ENCODE results near the gene SLC9A5.
A peak's percentile ranks its signal among the peaks of the same experiment; 100 is the strongest.

SLC9A5 gene, protein sequence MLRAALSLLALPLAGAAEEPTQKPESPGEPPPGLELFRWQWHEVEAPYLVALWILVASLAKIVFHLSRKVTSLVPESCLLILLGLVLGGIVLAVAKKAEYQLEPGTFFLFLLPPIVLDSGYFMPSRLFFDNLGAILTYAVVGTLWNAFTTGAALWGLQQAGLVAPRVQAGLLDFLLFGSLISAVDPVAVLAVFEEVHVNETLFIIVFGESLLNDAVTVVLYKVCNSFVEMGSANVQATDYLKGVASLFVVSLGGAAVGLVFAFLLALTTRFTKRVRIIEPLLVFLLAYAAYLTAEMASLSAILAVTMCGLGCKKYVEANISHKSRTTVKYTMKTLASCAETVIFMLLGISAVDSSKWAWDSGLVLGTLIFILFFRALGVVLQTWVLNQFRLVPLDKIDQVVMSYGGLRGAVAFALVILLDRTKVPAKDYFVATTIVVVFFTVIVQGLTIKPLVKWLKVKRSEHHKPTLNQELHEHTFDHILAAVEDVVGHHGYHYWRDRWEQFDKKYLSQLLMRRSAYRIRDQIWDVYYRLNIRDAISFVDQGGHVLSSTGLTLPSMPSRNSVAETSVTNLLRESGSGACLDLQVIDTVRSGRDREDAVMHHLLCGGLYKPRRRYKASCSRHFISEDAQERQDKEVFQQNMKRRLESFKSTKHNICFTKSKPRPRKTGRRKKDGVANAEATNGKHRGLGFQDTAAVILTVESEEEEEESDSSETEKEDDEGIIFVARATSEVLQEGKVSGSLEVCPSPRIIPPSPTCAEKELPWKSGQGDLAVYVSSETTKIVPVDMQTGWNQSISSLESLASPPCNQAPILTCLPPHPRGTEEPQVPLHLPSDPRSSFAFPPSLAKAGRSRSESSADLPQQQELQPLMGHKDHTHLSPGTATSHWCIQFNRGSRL

DNA sequence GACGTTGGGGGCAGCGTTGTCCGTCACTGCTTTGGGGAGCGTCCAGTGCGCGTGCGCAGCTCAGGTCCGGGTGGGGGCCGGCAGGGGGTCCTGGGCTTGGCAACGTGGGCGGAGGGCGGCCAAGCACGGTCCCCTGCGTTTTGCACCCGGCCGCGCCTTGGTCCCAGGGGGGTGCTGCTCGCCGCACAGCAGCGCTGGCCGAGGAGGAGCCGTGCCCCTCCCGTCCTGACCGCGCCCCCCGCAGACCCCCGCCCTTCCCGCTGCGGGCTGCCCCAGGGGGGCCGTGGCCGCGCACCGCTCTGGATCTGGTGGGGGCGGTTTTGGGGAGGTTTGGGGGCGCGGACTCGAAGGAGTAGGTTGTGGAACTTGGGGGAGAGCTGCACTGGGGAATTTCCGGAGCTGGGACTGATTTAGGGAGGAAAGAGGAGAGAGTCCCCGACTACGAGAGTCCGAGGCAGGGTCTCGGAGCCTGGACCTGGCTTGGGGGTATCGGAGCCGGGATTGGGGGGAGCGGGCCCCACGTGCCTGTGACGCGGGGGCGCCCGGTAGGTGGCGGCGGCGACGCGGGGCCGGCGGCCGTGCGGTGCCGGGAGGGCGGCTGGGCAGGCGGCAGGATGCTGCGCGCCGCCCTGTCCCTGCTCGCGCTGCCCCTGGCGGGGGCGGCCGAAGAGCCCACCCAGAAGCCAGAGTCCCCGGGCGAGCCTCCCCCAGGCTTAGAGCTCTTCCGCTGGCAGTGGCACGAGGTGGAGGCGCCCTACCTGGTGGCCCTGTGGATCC is at the start of gene SLC9A5:
TSS of gene SLC9A5 (plus strand) at position 579 of the 777 bp plus-strand sequence. CDS start at position 615, 36 bp downstream.
- no peak for DNase-seq (ENCODE audit: low read depth, low spot score)
- CTCF ChIA-PET: interaction anchor here (0.8 to 6.1 kb wide), 10 partner anchors 10 to 217 kb away, joined by 3 to 48 read pairs (median 4); partner anchors contain the start of gene TMEM208
- POLR2A ChIA-PET: interaction anchor here (0.7 to 2.6 kb wide), 7 partner anchors 10 to 64 kb away, joined by 3 to 12 read pairs (median 5); partner anchors contain the start of gene TMEM208
- TF ChIP-seq, protein P1, sequence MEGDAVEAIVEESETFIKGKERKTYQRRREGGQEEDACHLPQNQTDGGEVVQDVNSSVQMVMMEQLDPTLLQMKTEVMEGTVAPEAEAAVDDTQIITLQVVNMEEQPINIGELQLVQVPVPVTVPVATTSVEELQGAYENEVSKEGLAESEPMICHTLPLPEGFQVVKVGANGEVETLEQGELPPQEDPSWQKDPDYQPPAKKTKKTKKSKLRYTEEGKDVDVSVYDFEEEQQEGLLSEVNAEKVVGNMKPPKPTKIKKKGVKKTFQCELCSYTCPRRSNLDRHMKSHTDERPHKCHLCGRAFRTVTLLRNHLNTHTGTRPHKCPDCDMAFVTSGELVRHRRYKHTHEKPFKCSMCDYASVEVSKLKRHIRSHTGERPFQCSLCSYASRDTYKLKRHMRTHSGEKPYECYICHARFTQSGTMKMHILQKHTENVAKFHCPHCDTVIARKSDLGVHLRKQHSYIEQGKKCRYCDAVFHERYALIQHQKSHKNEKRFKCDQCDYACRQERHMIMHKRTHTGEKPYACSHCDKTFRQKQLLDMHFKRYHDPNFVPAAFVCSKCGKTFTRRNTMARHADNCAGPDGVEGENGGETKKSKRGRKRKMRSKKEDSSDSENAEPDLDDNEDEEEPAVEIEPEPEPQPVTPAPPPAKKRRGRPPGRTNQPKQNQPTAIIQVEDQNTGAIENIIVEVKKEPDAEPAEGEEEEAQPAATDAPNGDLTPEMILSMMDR (IDR thresholded peaks at IDR 0.05; ENCODE audit: insufficient read depth, low read length, missing control alignments): peak; percentile 13
- H3K4me3 ChIP-seq (ENCODE audit: low read depth, low read length): peak within 1 kb of the TSS; percentile 66

- ChIA-PET POLR2A (interaction anchor here (0.6 to 1.3 kb wide), 2 partner anchors 9 to 45 kb away, joined by 3 read pairs; no protein-coding TSS in a partner anchor), CTCF (interaction anchor here (1.5 to 9.3 kb wide), 5 partner anchors 12 to 43 kb away, joined by 3 to 83 read pairs (median 4); no protein-coding TSS in a partner anchor)
- no peak for DNase-seq (ENCODE audit: low read depth, low spot score)
- TF ChIP-seq, protein P1 (IDR thresholded peaks at IDR 0.05; ENCODE audit: insufficient read depth, low read length, missing control alignments): peak; percentile 51
- H3K4me3 ChIP-seq (ENCODE audit: low read depth, low read length): no peak within 1 kb of the TSS
Measured at GRCh38 chr16:67199011-67199807, 49.6 kb upstream of the SLC9A5 start, which contains the start of gene ELMO3. ELMO3 (plus strand) TSS chr16:67199131; CDS start chr16:67199327, 196 bp downstream.

DNA sequence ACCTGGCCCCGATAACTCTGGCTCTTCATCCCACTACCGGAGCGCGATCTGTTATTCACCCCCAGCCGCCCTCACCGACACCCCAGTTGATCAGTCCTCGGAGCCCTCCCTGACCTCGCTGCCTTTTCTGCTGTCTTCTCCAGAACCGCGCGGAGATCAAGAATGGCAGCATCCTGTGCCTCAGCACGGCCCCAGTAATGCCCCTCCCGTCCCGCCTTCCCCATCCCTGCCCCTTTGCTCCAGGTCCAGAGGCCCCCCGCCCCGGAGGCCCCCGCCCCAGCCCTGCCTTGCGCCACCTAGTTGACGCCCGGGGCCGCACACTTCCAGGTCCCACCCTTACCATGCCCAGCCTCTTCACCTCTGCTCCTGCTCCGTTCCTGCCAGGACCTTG is 49.0 kb upstream of the SLC9A5 start:
- ChIA-PET POLR2A (interaction anchor here (0.6 to 0.7 kb wide), 2 partner anchors 8 to 188 kb away, joined by 3 read pairs; no protein-coding TSS in a partner anchor), CTCF (interaction anchor here (1.5 to 9.3 kb wide), 2 partner anchors 11 to 12 kb away, joined by 4 to 83 read pairs; no protein-coding TSS in a partner anchor)
- H3K4me3 ChIP-seq (ENCODE audit: low read depth, low read length): no peak overlapping the region
- TF ChIP-seq, protein P1 (IDR thresholded peaks at IDR 0.05; ENCODE audit: insufficient read depth, low read length, missing control alignments): no peak
- DNase-seq (ENCODE audit: low read depth, low spot score): no peak

DNA sequence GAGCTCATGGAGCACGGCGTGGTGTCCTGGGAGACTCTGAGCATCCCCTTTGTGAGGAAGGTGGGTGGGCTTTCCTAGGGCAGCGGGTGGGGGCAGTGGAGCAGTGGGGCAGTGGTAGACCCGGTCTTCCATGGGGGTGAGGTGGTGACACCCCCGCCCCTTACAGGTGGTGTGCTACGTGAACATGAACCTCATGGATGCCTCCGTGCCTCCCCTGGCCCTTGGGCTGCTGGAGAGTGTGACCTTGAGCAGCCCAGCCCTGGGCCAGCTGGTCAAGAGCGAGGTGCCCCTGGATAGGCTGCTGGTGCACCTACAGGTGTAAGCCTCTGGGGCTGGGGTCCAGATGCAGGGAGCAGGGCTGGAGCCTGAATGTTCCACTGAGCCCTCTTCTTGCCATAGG is 48.3 kb upstream of the SLC9A5 start:
- POLR2A ChIA-PET: interaction anchor here (0.7 kb wide), 1 partner anchor 189 kb away, joined by 3 read pairs; no protein-coding TSS in a partner anchor
- H3K4me3 ChIP-seq (ENCODE audit: low read depth, low read length): no peak overlapping the region
- no peak for DNase-seq (ENCODE audit: low read depth, low spot score)
- CTCF ChIA-PET: interaction anchor here (9.3 kb wide), 1 partner anchor 10 kb away, joined by 83 read pairs; no protein-coding TSS in a partner anchor
- TF ChIP-seq, protein P1 (IDR thresholded peaks at IDR 0.05; ENCODE audit: insufficient read depth, low read length, missing control alignments): no peak

Data from AG04449 (cell line).